ENCODE results near the gene KAZN. TPM values are rescaled to one million over a fixed set of nuclear protein-coding genes. Genes with fewer than 3 reads are reported as not detected.

The KAZN gene
- total RNA-seq, 1 donor from 2014 or later = 9.4 TPM

DNA sequence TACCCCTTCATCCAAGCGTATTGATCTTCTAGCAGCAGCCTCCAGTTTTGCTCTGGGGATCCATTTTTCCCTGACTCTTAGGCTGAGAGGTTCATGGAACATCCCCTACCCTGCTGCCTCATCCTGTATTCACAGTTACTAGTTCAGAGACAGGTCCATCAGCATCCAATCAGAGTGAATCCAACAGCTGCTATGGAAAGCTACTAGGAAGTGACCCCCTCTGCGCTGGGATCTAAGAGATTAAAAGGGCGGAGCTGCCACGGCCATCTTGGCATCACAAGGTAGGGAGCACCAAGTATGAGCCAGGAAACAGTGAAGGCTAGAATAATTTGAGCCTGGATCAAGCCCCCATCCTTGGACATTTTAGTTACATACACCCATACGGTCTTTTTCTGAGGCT is 32.5 kb downstream of the KAZN start:
- H3K27me3 Mint-ChIP-seq (ENCODE audit: low read depth, unreplicated experiment) = peaks cover 4% of the 10 kb centered on the region
- Histone ChIP-seq H4K20me1 (ENCODE audit: insufficient read depth, low read length) (no peaks in the 10 kb centered on the region), H3K27ac (ENCODE audit: low read depth, low read length) (no peak overlapping the region), H3K9ac (ENCODE audit: low read length) (no peak overlapping the region), H3K4me1 (ENCODE audit: insufficient read depth, low read length) (no peaks in the 10 kb centered on the region), H3K79me2 (ENCODE audit: insufficient read depth, low read length) (no peaks in the 10 kb centered on the region), H3K27me3 (ENCODE audit: insufficient read depth, low read length) (no peaks in the 10 kb centered on the region), H2AFZ (ENCODE audit: low read depth, low read length) (no peak overlapping the region), H3K36me3 (ENCODE audit: insufficient read depth, low read length) (no peaks in the 10 kb centered on the region), H3K4me3 (ENCODE audit: insufficient read depth, low read depth, low read length) (no peak overlapping the region), H3K4me2 (ENCODE audit: low read length) (no peak overlapping the region), H3K9me3 (ENCODE audit: insufficient read depth, low read depth, low read length) (no peaks in the 10 kb centered on the region)
- no peak overlapping the region for H3K4me3 Mint-ChIP-seq (ENCODE audit: unreplicated experiment)
- peaks cover 26% of the 10 kb centered on the region for H3K4me1 Mint-ChIP-seq (ENCODE audit: low read depth, unreplicated experiment)
- H3K36me3 Mint-ChIP-seq (ENCODE audit: low read depth, unreplicated experiment) = no peaks in the 10 kb centered on the region
- no peaks in the 10 kb centered on the region for H3K9me3 Mint-ChIP-seq (ENCODE audit: unreplicated experiment)
- TF ChIP-seq EZH2 (IDR thresholded peaks at IDR 0.05; ENCODE audit: insufficient read depth, low read length) = no peak
- TF ChIP-seq, protein P1, sequence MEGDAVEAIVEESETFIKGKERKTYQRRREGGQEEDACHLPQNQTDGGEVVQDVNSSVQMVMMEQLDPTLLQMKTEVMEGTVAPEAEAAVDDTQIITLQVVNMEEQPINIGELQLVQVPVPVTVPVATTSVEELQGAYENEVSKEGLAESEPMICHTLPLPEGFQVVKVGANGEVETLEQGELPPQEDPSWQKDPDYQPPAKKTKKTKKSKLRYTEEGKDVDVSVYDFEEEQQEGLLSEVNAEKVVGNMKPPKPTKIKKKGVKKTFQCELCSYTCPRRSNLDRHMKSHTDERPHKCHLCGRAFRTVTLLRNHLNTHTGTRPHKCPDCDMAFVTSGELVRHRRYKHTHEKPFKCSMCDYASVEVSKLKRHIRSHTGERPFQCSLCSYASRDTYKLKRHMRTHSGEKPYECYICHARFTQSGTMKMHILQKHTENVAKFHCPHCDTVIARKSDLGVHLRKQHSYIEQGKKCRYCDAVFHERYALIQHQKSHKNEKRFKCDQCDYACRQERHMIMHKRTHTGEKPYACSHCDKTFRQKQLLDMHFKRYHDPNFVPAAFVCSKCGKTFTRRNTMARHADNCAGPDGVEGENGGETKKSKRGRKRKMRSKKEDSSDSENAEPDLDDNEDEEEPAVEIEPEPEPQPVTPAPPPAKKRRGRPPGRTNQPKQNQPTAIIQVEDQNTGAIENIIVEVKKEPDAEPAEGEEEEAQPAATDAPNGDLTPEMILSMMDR (IDR thresholded peaks at IDR 0.05; ENCODE audit: insufficient read depth, low read depth, low read length) = no peak
- no peak overlapping the region for H3K27ac Mint-ChIP-seq (ENCODE audit: unreplicated experiment)
- no peak for FAIRE-seq
- DNase-seq (ENCODE audit: low read depth) = no peak

DNA sequence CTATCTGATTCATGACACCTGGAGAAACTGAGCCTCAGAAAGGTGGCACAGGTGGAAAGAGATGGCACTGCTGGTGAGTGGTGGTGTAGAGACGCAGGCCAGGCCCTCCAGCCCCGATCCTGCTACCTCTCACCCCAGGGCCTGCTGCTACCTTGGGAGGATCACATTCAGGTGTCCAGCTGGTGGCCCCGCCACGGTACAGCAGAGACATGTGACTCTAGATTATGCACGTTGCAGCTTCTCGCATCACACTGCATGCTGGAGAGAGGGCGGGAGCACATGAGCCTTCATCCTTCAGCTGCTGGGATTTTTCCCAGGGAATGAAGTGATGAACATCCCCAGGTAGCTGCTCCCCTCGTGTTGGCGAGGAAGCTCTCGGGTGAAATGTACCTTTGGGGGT is 32.9 kb downstream of the KAZN start:
- H3K4me3 Mint-ChIP-seq (ENCODE audit: unreplicated experiment) = no peak overlapping the region
- FAIRE-seq (no peak), DNase-seq (ENCODE audit: low read depth) (no peak)
- Histone ChIP-seq H3K4me2 (ENCODE audit: low read length) (no peak overlapping the region), H4K20me1 (ENCODE audit: insufficient read depth, low read length) (no peaks in the 10 kb centered on the region), H3K9ac (ENCODE audit: low read length) (no peak overlapping the region), H3K27ac (ENCODE audit: low read depth, low read length) (no peak overlapping the region), H2AFZ (ENCODE audit: low read depth, low read length) (no peak overlapping the region), H3K9me3 (ENCODE audit: insufficient read depth, low read depth, low read length) (no peaks in the 10 kb centered on the region), H3K79me2 (ENCODE audit: insufficient read depth, low read length) (no peaks in the 10 kb centered on the region), H3K4me3 (ENCODE audit: insufficient read depth, low read depth, low read length) (no peak overlapping the region), H3K36me3 (ENCODE audit: insufficient read depth, low read length) (no peaks in the 10 kb centered on the region), H3K27me3 (ENCODE audit: insufficient read depth, low read length) (no peaks in the 10 kb centered on the region), H3K4me1 (ENCODE audit: insufficient read depth, low read length) (no peaks in the 10 kb centered on the region)
- TF ChIP-seq, protein P1 (IDR thresholded peaks at IDR 0.05; ENCODE audit: insufficient read depth, low read depth, low read length) = no peak
- no peak for TF ChIP-seq EZH2 (IDR thresholded peaks at IDR 0.05; ENCODE audit: insufficient read depth, low read length)
- no peaks in the 10 kb centered on the region for H3K9me3 Mint-ChIP-seq (ENCODE audit: unreplicated experiment)
- H3K27me3 Mint-ChIP-seq (ENCODE audit: low read depth, unreplicated experiment) = peaks cover 4% of the 10 kb centered on the region
- no peaks in the 10 kb centered on the region for H3K36me3 Mint-ChIP-seq (ENCODE audit: low read depth, unreplicated experiment)
- no peak overlapping the region for H3K27ac Mint-ChIP-seq (ENCODE audit: unreplicated experiment)
- H3K4me1 Mint-ChIP-seq (ENCODE audit: low read depth, unreplicated experiment) = peaks cover 25% of the 10 kb centered on the region

DNA sequence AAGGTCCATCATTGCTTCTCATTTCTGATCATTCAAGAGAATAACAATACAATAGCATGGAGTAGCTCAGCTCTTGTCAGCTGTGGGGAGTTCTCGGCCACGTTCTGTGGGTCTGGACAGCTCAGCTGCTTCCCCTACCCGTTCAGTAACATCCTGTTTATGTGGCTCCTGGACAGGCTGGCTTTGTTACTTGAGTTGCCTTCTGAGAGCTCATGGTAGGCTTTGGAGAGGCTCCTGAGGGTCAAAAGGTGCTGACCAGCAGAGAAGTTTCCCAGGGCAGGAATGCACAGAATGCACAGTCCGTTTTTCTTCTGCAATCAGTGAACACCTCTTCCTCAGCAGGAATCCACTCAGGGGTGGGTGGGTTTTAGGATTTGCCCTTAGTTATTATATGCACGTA is 36.0 kb downstream of the KAZN start:
- Mint-ChIP-seq H3K4me3 (ENCODE audit: unreplicated experiment) (no peak overlapping the region), H3K27ac (ENCODE audit: unreplicated experiment) (peak overlapping the region; percentile 26), H3K27me3 (ENCODE audit: low read depth, unreplicated experiment) (no peaks in the 10 kb centered on the region), H3K36me3 (ENCODE audit: low read depth, unreplicated experiment) (peaks cover 2% of the 10 kb centered on the region), H3K4me1 (ENCODE audit: low read depth, unreplicated experiment) (peaks cover 18% of the 10 kb centered on the region), H3K9me3 (ENCODE audit: unreplicated experiment) (no peaks in the 10 kb centered on the region)
- H3K4me3 ChIP-seq (ENCODE audit: insufficient read depth, low read depth, low read length) = no peak overlapping the region
- no peak overlapping the region for H2AFZ ChIP-seq (ENCODE audit: low read depth, low read length)
- no peak for FAIRE-seq
- no peaks in the 10 kb centered on the region for H3K9me3 ChIP-seq (ENCODE audit: insufficient read depth, low read depth, low read length)
- no peaks in the 10 kb centered on the region for H3K27me3 ChIP-seq (ENCODE audit: insufficient read depth, low read length)
- no peak overlapping the region for H3K9ac ChIP-seq (ENCODE audit: low read length)
- TF ChIP-seq, protein P1 (IDR thresholded peaks at IDR 0.05; ENCODE audit: insufficient read depth, low read depth, low read length) = no peak
- no peak for TF ChIP-seq EZH2 (IDR thresholded peaks at IDR 0.05; ENCODE audit: insufficient read depth, low read length)
- H3K27ac ChIP-seq (ENCODE audit: low read depth, low read length) = no peak overlapping the region
- no peaks in the 10 kb centered on the region for H3K79me2 ChIP-seq (ENCODE audit: insufficient read depth, low read length)
- no peaks in the 10 kb centered on the region for H3K4me1 ChIP-seq (ENCODE audit: insufficient read depth, low read length)
- no peaks in the 10 kb centered on the region for H4K20me1 ChIP-seq (ENCODE audit: insufficient read depth, low read length)
- no peaks in the 10 kb centered on the region for H3K36me3 ChIP-seq (ENCODE audit: insufficient read depth, low read length)
- no peak overlapping the region for H3K4me2 ChIP-seq (ENCODE audit: low read length)
- DNase-seq (ENCODE audit: low read depth) = no peak
